NB4 (cell line): ENCODE results near the gene AGPAT3.

Source experiments
- DNase-seq: peaks from one replicate; pipeline ENCODE4 v3.0.0; 2010; ENCODE audit warnings: low read depth
- H3K4me3 ChIP-seq: one replicate; pipeline ENCODE4 v1.5.1; 2011; ENCODE audit warnings: mild to moderate bottlenecking, low read depth, low read length, moderate library complexity
- CTCF ChIP-seq: IDR thresholded peaks from one replicate; pipeline ENCODE4 v1.5.1; 2012; ENCODE audit warnings: low read depth, low read length
- MYC ChIP-seq: IDR thresholded peaks from 2 replicates; pipeline ENCODE4 v1.6.1; 2011; ENCODE audit warnings: low read depth, low read length
- POLR2A ChIP-seq: IDR thresholded peaks from 2 replicates; pipeline ENCODE4 v1.6.1; 2011; ENCODE audit warnings: mild to moderate bottlenecking; ENCODE audit not compliant: insufficient read length; ENCODE audit errors: extremely low read depth
- TF ChIP-seq, protein P1 (sequence below): IDR thresholded peaks from 2 replicates; pipeline ENCODE4 v1.6.1; 2011; ENCODE audit warnings: low read depth, low read length

The AGPAT3 gene

DNA sequence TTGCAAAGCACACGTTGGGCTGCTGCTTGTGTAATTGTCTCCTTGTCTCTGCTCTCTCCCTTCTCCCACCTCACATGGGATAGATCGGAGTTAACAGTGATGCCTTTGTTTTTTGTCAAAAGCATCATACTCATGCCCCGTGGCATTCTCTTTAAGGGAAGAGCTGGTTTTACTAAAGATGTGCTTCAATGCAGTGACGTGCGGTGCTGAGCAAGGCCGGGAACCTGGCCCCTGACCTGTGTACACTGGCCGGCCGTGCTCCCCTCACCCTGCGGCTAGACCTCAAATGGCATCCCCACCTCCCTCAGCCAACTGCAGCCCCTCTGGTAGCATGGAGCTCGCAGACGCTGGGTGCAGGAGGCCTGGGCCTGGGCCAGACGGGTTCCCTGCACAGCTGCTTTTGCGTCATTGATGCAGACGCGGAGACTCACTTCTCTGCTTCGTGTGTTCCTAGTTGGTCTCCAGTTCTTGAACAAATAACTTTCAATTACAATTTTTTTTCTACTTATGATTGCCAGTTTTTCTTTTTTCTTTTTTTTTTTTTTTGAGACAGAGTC lies 19.9 kb downstream of the AGPAT3 start:
- no peak for DNase-seq
- TF ChIP-seq POLR2A, result no peak
- TF ChIP-seq, protein P1, sequence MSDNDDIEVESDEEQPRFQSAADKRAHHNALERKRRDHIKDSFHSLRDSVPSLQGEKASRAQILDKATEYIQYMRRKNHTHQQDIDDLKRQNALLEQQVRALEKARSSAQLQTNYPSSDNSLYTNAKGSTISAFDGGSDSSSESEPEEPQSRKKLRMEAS, result no peak
- no peak for TF ChIP-seq CTCF
- no peak for TF ChIP-seq MYC
- no peak overlapping the region for H3K4me3 ChIP-seq

- DNase-seq, result no peak
- TF ChIP-seq POLR2A, result no peak
- TF ChIP-seq MYC, result no peak
- TF ChIP-seq, protein P1, result no peak
- TF ChIP-seq CTCF, result no peak
- no peak overlapping the region for H3K4me3 ChIP-seq
These were observed 20.7 kb downstream of the AGPAT3 start for GRCh38 chr21:43885721-43886120.

GRCh38 chr21:43886565-43886964 lies 21.5 kb downstream of the AGPAT3 start:
- no peak for DNase-seq
- TF ChIP-seq MYC, result no peak
- TF ChIP-seq, protein P1, result no peak
- H3K4me3 ChIP-seq, result no peak overlapping the region

- TF ChIP-seq POLR2A, result no peak
- TF ChIP-seq, protein P1, result no peak
- TF ChIP-seq CTCF, result no peak
- TF ChIP-seq MYC, result no peak
- no peak for DNase-seq
- H3K4me3 ChIP-seq, result no peak overlapping the region
These were observed 24.0 kb downstream of the AGPAT3 start for GRCh38 chr21:43889069-43889468.

- TF ChIP-seq POLR2A (no peak), CTCF (no peak), MYC (no peak)
- TF ChIP-seq, protein P1, result no peak
- H3K4me3 ChIP-seq, result no peak overlapping the region
- no peak for DNase-seq
These were observed 25.0 kb downstream of the AGPAT3 start for GRCh38 chr21:43890042-43890441.

GRCh38 chr21:43892334-43892733 lies 27.3 kb downstream of the AGPAT3 start:
- no peak for TF ChIP-seq POLR2A
- no peak for TF ChIP-seq MYC
- TF ChIP-seq CTCF, result no peak
- TF ChIP-seq, protein P1, result no peak
- no peak overlapping the region for H3K4me3 ChIP-seq
- no peak for DNase-seq
